Spinal cord (tissue), 10 donors: ENCODE measurements around the gene MRTFA. TPM values are rescaled to one million over a fixed set of nuclear protein-coding genes. Genes with fewer than 3 reads are reported as not detected.
"Not testable (repeated sequence)": the region's sequence is repeated elsewhere in the genome, so short reads cannot be mapped to it uniquely, and the experiment has no call there.

Experiments used
- DNase-seq, 6 donors: peaks; one replicate each; pipeline versions ENCODE4 v3.0.0 to v3.0.0-alpha.2; 2013 to 2015; ENCODE audit warnings: low spot score in 6 of 6, low read depth in 4 of 6
- H3K27ac ChIP-seq: one replicate; pipeline ENCODE4 v1.5.1; 2013; ENCODE audit warnings: low read depth, low read length, control low read depth
- H3K27me3 ChIP-seq: one replicate; pipeline ENCODE4 v1.6.1; 2013; ENCODE audit warnings: low read length; ENCODE audit not compliant: control insufficient read depth, insufficient read depth
- H3K36me3 ChIP-seq: one replicate; pipeline ENCODE4 v1.6.1; 2013; ENCODE audit warnings: low read length; ENCODE audit not compliant: control insufficient read depth, insufficient read depth
- H3K4me1 ChIP-seq: one replicate; pipeline ENCODE4 v1.6.1; 2013; ENCODE audit warnings: low read length; ENCODE audit not compliant: control insufficient read depth, insufficient read depth
- H3K4me3 ChIP-seq: one replicate; pipeline ENCODE4 v1.5.1; 2013; ENCODE audit warnings: low read depth, low read length, control low read depth
- H3K9me3 ChIP-seq: one replicate; pipeline ENCODE4 v1.6.1; 2013; ENCODE audit warnings: low read length; ENCODE audit not compliant: control insufficient read depth, insufficient read depth
- WGBS: methylation state at CpG from one replicate; pipeline ENCODE4 v1.1.5; 2013; ENCODE audit warnings: missing lambda C conversion rate; ENCODE audit not compliant: insufficient coverage; 5-methylcytosine and 5-hydroxymethylcytosine counted together
- polyA plus RNA-seq, 2 donors: library from polyadenylated mRNA; unstranded; fragments of 120-200 nt; gene quantifications; one replicate each; pipeline ENCODE4 v1.2.1, GENCODE V29; 2013; ENCODE audit not compliant: insufficient read length in 2 of 2
- total RNA-seq, 2 donors: library from RNA; depleted of rRNA in 1 of 2; stranded (reverse); fragments of 120-200 nt in 1 of 2; fragments of >200 nt in 1 of 2; gene quantifications; one replicate each; pipeline versions ENCODE4 v1.2.3 to v1.2.4, GENCODE V29; 2013 to 2014
- donor health status: healthy.

Gene MRTFA
- total and polyA plus RNA-seq, 4 donors, result 19.2 to 42.0 (median 34.0) TPM

DNA sequence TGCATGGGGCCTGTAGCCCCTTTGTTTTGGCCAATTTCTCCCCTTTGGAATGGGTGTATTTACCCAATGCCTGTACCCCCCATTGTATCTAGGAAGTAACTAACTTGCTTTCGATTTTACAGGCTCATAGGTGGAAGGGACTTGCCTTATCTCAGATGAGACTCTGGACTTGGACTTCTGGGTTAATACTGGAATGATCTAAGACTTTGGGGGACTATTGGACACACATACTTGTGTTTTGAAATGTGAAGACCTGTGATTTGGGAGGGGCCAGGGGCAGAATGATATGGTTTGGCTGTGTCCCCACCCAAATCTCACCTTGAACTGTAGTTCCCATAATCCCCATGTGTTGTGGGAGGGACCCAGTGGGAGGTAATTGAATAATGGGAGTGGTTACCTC lies 82.5 kb downstream of the MRTFA start:
- H3K4me1 ChIP-seq, H3K9me3 ChIP-seq, H3K4me3 ChIP-seq, H3K27me3 ChIP-seq, DNase-seq, H3K36me3 ChIP-seq, H3K27ac ChIP-seq: not testable (repeated sequence)
- no CpG with 5 or more reads among the region's 1 CpG for WGBS

DNA sequence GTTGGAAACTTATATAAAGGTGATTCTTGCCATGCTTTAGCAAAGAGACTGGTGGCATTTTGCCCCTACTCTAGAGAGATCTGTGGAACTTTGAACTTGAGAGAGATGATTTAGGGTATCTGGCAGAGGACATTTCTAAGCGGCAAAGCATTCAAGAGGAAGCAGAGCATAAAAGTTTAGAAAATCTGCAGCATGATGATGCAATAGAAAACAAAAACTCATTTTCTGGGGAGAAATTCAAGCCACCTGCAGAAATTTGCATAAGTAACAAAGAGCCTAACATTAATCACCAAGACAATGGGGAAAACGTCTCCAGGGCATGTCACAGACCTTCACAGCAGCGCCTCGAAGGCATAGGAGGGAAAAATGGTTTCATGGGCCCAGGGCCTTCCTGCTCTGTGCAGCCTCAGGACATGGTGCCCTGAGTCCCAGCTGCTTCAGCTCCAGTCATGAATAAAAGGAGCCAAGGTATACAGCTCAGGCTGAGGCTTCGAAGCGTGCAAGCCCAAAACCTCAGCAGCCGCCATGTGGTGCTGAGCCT lies 83.4 kb downstream of the MRTFA start:
- Histone ChIP-seq H3K36me3 (peaks cover 6% of the 10 kb centered on the region), H3K27me3 (no peaks in the 10 kb centered on the region), H3K9me3 (no peaks in the 10 kb centered on the region), H3K4me3 (no peak overlapping the region), H3K27ac (no peak overlapping the region), H3K4me1 (no peaks in the 10 kb centered on the region)
- WGBS, result 62% methylated on average over 5 of the region's 7 CpGs
- DNase-seq, result no peak

DNA sequence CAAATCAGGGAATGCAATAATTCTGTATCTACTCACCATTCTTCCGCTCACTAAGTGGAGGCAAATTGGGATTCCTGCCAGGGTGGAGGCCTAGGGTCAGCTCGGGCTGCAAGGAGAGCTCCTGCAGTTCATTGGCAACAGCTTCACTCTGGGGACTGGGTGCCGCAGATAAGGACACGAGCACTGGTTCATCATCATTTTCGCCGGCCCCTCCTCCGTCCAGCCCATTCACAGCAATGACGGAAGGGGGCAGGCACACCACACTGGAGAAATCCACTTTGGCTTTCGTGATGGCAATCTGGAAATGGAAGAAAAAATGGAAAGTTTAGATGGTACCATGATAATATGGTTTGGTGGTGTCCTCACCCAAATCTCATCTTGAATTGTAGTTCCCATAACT lies 84.4 kb downstream of the MRTFA start:
- Histone ChIP-seq H3K36me3 (peaks cover 6% of the 10 kb centered on the region), H3K27ac (no peak overlapping the region), H3K9me3 (no peaks in the 10 kb centered on the region), H3K4me3 (no peak overlapping the region), H3K4me1 (no peaks in the 10 kb centered on the region), H3K27me3 (no peaks in the 10 kb centered on the region)
- 82% methylated on average over 8 of the region's 9 CpGs for WGBS
- DNase-seq, result no peak

DNA sequence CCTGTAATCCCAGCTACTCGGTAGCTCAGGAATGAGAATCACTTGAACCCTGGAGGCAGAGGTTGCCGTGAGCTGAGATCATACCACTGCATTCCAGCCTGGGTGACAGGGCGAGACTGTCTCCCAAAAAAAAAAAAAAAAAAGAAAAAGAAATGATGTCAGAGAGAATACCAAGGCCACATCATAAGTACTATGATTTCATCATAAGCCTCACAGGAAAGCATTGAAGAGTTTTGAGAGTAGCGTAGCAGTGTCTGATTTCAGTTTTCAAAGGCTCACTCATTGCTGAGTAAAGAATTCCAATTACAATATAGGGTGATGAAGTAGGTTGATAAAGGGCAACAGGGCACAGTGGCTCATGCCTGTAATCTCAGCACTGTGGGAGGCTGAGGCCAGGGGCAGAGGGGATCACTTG lies 88.8 kb downstream of the MRTFA start:
- 92% methylated on average over 2 of the region's 4 CpGs for WGBS
- no peaks in the 10 kb centered on the region for H3K27me3 ChIP-seq
- H3K4me3 ChIP-seq, result no peak overlapping the region
- H3K36me3 ChIP-seq, result peaks cover 6% of the 10 kb centered on the region
- H3K9me3 ChIP-seq, result no peaks in the 10 kb centered on the region
- no peak for DNase-seq
- H3K4me1 ChIP-seq, result no peaks in the 10 kb centered on the region
- no peak overlapping the region for H3K27ac ChIP-seq

DNA sequence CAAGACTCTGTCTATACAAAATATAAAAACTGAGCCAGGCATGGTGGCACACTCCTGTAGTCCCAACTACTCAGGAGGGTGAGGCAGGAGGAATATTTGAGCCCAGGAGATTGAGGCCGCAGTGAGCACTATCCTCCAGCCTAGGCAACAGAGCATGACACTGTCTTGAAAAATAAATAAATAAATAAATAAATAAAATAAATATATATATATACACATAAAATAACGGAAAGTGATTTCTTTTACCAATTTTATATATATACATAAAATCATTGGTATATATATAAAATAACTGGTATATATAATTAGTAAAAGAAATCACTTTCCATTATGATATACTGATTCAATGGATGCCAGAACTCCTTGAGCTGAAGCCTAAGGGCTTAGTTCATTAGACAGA lies 91.8 kb downstream of the MRTFA start:
- no peaks in the 10 kb centered on the region for H3K9me3 ChIP-seq
- no CpG with 5 or more reads among the region's 2 CpGs for WGBS
- H3K36me3 ChIP-seq, result no peaks in the 10 kb centered on the region
- no peak overlapping the region for H3K27ac ChIP-seq
- no peak for DNase-seq
- H3K4me1 ChIP-seq, result no peaks in the 10 kb centered on the region
- H3K27me3 ChIP-seq, result no peaks in the 10 kb centered on the region
- no peak overlapping the region for H3K4me3 ChIP-seq

DNA sequence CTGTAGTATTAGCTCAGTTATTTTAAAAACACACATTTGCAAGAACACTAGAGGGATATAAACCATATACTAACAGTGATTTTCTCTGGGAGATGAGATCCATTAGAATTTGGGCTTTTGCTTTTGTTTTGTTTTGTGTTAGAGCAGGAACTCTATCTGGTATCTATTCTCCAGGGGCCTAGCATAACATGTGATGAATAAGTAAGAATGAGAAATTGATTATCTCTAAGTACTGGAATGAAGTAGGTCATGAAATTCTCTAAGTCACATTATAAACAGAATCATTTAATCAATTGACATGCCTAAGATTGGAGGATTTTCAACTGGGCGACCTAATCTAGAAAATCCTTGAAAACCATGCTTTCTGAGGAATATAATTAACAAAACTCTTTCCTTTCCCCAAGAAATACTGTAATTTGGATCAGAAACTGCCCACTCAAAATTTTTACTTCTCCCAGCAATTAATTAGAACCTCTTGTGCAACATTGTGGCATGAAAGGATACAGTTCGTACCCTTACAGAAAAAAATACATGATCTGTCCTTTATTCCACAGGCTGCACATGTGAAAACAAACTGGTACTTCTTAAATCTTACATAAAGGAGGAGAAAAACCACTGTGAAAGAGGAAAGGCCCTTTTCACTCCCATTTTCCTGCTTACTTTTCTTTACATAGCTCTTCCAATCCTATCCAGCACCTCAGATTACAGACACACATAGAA lies 93.5 kb downstream of the MRTFA start:
- Histone ChIP-seq H3K9me3 (no peaks in the 10 kb centered on the region), H3K27me3 (no peaks in the 10 kb centered on the region), H3K36me3 (no peaks in the 10 kb centered on the region), H3K4me3 (no peak overlapping the region), H3K27ac (no peak overlapping the region), H3K4me1 (no peaks in the 10 kb centered on the region)
- WGBS, result no CpG with 5 or more reads among the region's 2 CpGs
- no peak for DNase-seq

DNA sequence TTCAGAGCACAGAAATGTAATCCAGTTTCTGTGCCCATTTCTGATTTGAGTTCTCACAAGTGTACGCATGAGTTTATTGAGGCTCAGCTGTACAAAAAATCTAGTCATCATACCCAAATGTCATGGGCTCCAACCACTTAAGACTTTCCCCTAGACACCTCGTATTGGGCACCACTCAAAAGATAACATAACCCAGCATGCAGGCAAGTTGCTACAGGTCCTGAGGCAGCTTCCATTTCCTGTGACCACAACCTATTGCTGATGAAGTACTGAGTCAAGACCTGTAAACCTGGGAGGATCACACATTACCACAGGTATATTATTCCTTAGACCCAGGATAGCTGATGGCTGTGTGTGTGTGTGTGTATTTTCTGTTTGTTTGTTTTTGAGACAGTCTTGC lies 95.2 kb downstream of the MRTFA start:
- H3K4me1 ChIP-seq, result no peaks in the 10 kb centered on the region
- DNase-seq, result no peak
- WGBS, result 90% methylated on average over 2 of the region's 2 CpGs

DNA sequence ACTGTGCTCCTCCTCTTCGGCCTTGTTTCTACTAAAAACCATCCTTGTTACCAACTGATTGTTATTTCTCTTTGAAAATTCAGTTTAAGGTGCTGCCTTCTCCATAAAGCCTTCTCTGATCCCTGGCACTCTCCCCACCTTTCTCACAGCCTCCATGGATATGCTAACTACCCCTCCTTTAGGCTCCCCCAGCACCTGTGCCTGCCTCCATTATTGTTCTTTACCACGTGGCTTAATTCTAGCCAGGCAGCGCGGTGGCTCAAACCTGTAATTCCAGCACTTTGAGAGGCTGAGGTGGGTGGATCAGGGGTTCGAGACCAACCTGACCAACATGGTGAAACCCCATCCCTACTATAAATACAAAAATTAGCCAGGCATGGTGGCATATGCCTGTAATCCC lies 96.3 kb downstream of the MRTFA start:
- no peak for DNase-seq
- WGBS, result no CpG with 5 or more reads among the region's 5 CpGs

More for the DNA sequence above, 95.2 kb downstream of the MRTFA start:
- Histone ChIP-seq H3K27me3 (no peaks in the 10 kb centered on the region), H3K36me3 (no peaks in the 10 kb centered on the region), H3K4me3 (no peak overlapping the region), H3K27ac (no peak overlapping the region), H3K9me3 (no peaks in the 10 kb centered on the region)

DNA sequence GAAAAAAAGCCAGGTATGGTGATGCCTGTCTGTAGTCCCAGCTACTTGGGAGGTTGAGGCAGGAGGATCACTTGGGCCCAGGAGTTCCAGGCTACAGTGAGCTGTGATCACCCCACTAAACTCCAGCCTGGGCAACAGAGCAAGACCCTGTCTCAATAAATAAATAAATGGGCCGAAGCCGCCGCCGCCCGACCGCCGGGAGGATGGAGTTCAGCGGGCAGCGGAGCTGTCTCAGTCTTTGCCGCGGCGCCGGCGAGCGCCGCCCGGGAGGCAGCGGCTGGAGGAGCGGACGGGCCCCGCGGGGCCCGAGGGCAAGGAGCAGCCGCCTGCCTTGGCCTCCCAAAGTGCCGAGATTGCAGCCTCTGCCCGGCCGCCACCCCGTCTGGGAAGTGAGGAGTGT lies 100.4 kb downstream of the MRTFA start:
- not testable (repeated sequence) for H3K4me1 ChIP-seq, H3K27ac ChIP-seq, H3K27me3 ChIP-seq, H3K9me3 ChIP-seq, H3K36me3 ChIP-seq, DNase-seq, H3K4me3 ChIP-seq
- no CpG with 5 or more reads among the region's 28 CpGs for WGBS

More for the DNA sequence above, 96.3 kb downstream of the MRTFA start:
- no peaks in the 10 kb centered on the region for H3K36me3 ChIP-seq
- H3K4me1 ChIP-seq, result no peaks in the 10 kb centered on the region
- H3K9me3 ChIP-seq, result no peaks in the 10 kb centered on the region
- H3K4me3 ChIP-seq, result no peak overlapping the region
- no peak overlapping the region for H3K27ac ChIP-seq
- H3K27me3 ChIP-seq, result no peaks in the 10 kb centered on the region

DNA sequence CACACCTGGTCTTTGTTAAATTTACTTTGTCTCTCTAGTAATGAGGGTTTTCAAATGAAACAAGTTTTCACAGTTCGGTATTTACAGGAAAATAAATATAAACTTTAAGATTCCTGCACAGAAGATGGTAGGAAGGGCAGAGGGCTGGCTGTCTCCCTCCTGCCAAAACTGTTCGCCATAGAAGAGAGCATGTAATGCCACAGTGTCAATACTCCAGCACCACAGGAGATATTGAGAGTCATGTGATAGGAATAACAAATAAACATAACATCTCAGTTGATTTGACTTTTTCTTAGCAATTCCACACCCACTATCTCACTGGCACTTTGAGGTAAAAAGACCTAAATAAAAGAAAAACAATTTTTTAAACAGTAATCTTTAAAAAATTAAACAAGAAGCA lies 100.9 kb downstream of the MRTFA start:
- H3K4me3 ChIP-seq, result no peak overlapping the region
- DNase-seq, result no peak
- no peak overlapping the region for H3K27ac ChIP-seq
- no CpG with 5 or more reads among the region's 2 CpGs for WGBS
- H3K27me3 ChIP-seq, result no peaks in the 10 kb centered on the region
- no peaks in the 10 kb centered on the region for H3K36me3 ChIP-seq
- H3K9me3 ChIP-seq, result no peaks in the 10 kb centered on the region
- H3K4me1 ChIP-seq, result peaks cover 4% of the 10 kb centered on the region
